ENCODE results near the gene EHD1. TPM values are rescaled to one million over a fixed set of nuclear protein-coding genes. Genes with fewer than 3 reads are reported as not detected.

EHD1 gene
- polyA plus RNA-seq, 2 donors: 16.1 to 28.7 TPM

DNA sequence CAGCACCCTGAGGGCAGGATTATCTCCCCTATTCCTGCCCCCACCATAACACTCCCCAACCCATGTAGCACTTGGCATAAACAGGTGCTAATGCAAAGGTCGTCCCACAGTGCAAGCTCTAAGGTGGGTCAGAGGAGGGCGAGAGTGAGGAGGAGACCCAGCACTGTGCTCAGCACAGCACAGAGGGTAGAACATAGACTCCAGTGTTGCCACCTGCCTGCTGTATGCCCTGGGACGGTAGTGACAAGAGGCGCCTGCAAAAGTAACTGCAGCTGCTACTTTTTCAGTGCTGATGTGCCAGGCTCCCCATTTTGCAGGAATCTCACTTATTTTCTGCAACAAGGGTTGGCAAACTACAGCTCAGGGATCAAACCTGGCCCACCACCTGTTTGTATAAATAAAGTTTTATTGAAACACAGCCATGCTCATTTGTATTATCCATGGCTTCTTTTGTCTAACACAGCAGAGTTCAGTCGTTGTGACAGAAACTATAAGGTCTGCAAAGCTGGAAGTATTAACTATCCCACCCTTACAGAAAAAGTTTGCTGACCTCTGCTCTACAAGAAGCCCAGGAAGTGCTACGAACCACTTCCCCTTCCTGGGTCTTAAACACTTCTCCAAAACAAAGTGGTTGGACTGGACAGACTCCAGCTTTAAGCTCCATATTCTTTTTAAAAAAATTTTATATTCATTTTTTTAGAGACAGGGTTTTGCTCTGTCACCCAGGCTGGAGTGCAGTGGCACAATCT lies 17.0 kb downstream of the EHD1 start:
- peak overlapping the region; percentile 1 to 86 for H3K27ac ChIP-seq (ENCODE audit: low read depth in 2 of 2, low read length in 1 of 2)
- no peaks in the 10 kb centered on the region for H3K9me3 ChIP-seq (ENCODE audit: control insufficient read depth in 2 of 2, insufficient read depth in 1 of 2, low read depth in 1 of 2, low read length in 1 of 2)
- peaks cover 24 to 42% of the 10 kb centered on the region in 2 donors for H3K4me1 ChIP-seq (ENCODE audit: control insufficient read depth in 2 of 2, insufficient read depth in 2 of 2, low read length in 1 of 2)
- H3K4me3 ChIP-seq (ENCODE audit: low read depth in 1 of 2, low read length in 2 of 2): no peak overlapping the region
- H3K27me3 ChIP-seq (ENCODE audit: control insufficient read depth in 1 of 2, insufficient read depth in 2 of 2, low read length in 2 of 2): no peaks in the 10 kb centered on the region
- WGBS, 2 donors: 81 to 83% methylated on average over 6 of the region's 6 CpGs
- peaks cover 0 to 17% of the 10 kb centered on the region in 2 donors for H3K36me3 ChIP-seq (ENCODE audit: control insufficient read depth in 2 of 2, insufficient read depth in 2 of 2, low read length in 1 of 2)

GRCh38 chr11:64859542-64860414 lies 18.6 kb downstream of the EHD1 start:
- H3K36me3 ChIP-seq (ENCODE audit: control insufficient read depth in 2 of 2, insufficient read depth in 2 of 2, low read length in 1 of 2): peaks cover 0 to 17% of the 10 kb centered on the region in 2 donors
- 84% methylated on average over 33 of the region's 33 CpGs for WGBS, 2 donors
- H3K27me3 ChIP-seq (ENCODE audit: control insufficient read depth in 1 of 2, insufficient read depth in 2 of 2, low read length in 2 of 2): no peaks in the 10 kb centered on the region
- H3K9me3 ChIP-seq (ENCODE audit: control insufficient read depth in 2 of 2, insufficient read depth in 1 of 2, low read depth in 1 of 2, low read length in 1 of 2): no peaks in the 10 kb centered on the region
- H3K27ac ChIP-seq (ENCODE audit: low read depth in 2 of 2, low read length in 1 of 2): peak overlapping the region; percentile 13 to 62
- peaks cover 33 to 48% of the 10 kb centered on the region in 2 donors for H3K4me1 ChIP-seq (ENCODE audit: control insufficient read depth in 2 of 2, insufficient read depth in 2 of 2, low read length in 1 of 2)
- no peak overlapping the region for H3K4me3 ChIP-seq (ENCODE audit: low read depth in 1 of 2, low read length in 2 of 2)

- peaks cover 0 to 26% of the 10 kb centered on the region in 2 donors for H3K36me3 ChIP-seq (ENCODE audit: control insufficient read depth in 2 of 2, insufficient read depth in 2 of 2, low read length in 1 of 2)
- peak overlapping the region; percentile 29 to 62 for H3K27ac ChIP-seq (ENCODE audit: low read depth in 2 of 2, low read length in 1 of 2)
- no peaks in the 10 kb centered on the region for H3K27me3 ChIP-seq (ENCODE audit: control insufficient read depth in 1 of 2, insufficient read depth in 2 of 2, low read length in 2 of 2)
- H3K9me3 ChIP-seq (ENCODE audit: control insufficient read depth in 2 of 2, insufficient read depth in 1 of 2, low read depth in 1 of 2, low read length in 1 of 2): no peaks in the 10 kb centered on the region
- H3K4me3 ChIP-seq (ENCODE audit: low read depth in 1 of 2, low read length in 2 of 2): no peak overlapping the region
- H3K4me1 ChIP-seq (ENCODE audit: control insufficient read depth in 2 of 2, insufficient read depth in 2 of 2, low read length in 1 of 2): peaks cover 37 to 50% of the 10 kb centered on the region in 2 donors
- 56 to 61% methylated on average over 19 of the region's 19 CpGs for WGBS, 2 donors
Measured at GRCh38 chr11:64858467-64859263, 19.8 kb downstream of the EHD1 start.

GRCh38 chr11:64857485-64857884 lies 20.9 kb downstream of the EHD1 start:
- 93 to 96% methylated on average over 6 of the region's 6 CpGs for WGBS, 2 donors
- Histone ChIP-seq H3K36me3 (ENCODE audit: control insufficient read depth in 2 of 2, insufficient read depth in 2 of 2, low read length in 1 of 2) (peaks cover 0 to 29% of the 10 kb centered on the region in 2 donors), H3K9me3 (ENCODE audit: control insufficient read depth in 2 of 2, insufficient read depth in 1 of 2, low read depth in 1 of 2, low read length in 1 of 2) (no peaks in the 10 kb centered on the region), H3K4me3 (ENCODE audit: low read depth in 1 of 2, low read length in 2 of 2) (no peak overlapping the region), H3K4me1 (ENCODE audit: control insufficient read depth in 2 of 2, insufficient read depth in 2 of 2, low read length in 1 of 2) (peaks cover 29 to 43% of the 10 kb centered on the region in 2 donors), H3K27me3 (ENCODE audit: control insufficient read depth in 1 of 2, insufficient read depth in 2 of 2, low read length in 2 of 2) (no peaks in the 10 kb centered on the region), H3K27ac (ENCODE audit: low read depth in 2 of 2, low read length in 1 of 2) (peak overlapping the region; percentile 33 to 66)

DNA sequence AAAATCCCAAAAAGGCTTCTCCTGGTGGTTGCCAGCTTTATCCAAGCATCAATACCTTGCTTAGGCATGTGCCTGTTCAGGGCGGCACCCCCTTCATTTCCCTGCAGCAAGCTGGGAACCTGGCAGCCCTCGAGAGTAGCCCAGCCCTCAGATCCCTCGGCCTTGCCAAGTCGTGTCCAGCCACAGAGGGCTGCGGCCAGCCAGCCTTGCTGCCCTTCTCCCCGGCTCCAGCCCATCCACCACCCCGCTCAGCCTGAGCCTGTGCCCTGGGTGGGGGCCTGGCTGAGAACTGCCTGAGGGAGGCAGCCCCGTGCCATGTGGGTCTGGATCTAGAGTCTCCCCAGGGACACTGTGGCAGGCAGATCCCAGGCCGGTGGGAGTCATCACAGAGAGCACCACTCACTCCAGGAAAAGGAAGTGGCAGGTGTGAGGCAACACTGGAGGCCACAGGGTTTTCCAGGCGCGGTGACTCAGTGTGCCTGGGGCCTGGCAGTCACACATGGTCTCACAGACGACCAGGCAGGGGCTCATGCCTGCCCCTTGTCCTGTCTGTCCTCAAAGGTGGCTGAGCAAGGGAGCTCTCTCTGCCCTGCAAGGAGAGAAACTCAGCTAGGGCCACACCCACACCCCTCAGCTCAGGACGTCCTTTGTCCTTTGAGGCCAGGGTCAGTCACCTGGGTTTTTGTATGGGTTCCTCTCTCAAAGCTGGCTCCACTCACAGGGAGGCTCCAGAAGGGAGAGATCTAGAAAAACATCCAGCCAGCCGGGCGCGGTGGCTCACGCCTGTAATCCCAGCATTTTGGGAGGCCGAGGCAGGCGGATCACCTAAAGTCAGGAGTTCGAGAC lies 21.8 kb downstream of the EHD1 start:
- Histone ChIP-seq H3K27ac (ENCODE audit: low read depth in 2 of 2, low read length in 1 of 2) (peak overlapping the region; percentile 83 to 96), H3K36me3 (ENCODE audit: control insufficient read depth in 2 of 2, insufficient read depth in 2 of 2, low read length in 1 of 2) (peaks cover 0 to 29% of the 10 kb centered on the region in 2 donors), H3K9me3 (ENCODE audit: control insufficient read depth in 2 of 2, insufficient read depth in 1 of 2, low read depth in 1 of 2, low read length in 1 of 2) (no peaks in the 10 kb centered on the region), H3K4me1 (ENCODE audit: control insufficient read depth in 2 of 2, insufficient read depth in 2 of 2, low read length in 1 of 2) (peaks cover 29 to 43% of the 10 kb centered on the region in 2 donors), H3K4me3 (ENCODE audit: low read depth in 1 of 2, low read length in 2 of 2) (no peak overlapping the region), H3K27me3 (ENCODE audit: control insufficient read depth in 1 of 2, insufficient read depth in 2 of 2, low read length in 2 of 2) (no peaks in the 10 kb centered on the region)
- WGBS, 2 donors: 46 to 57% methylated on average over 20 of the region's 20 CpGs

DNA sequence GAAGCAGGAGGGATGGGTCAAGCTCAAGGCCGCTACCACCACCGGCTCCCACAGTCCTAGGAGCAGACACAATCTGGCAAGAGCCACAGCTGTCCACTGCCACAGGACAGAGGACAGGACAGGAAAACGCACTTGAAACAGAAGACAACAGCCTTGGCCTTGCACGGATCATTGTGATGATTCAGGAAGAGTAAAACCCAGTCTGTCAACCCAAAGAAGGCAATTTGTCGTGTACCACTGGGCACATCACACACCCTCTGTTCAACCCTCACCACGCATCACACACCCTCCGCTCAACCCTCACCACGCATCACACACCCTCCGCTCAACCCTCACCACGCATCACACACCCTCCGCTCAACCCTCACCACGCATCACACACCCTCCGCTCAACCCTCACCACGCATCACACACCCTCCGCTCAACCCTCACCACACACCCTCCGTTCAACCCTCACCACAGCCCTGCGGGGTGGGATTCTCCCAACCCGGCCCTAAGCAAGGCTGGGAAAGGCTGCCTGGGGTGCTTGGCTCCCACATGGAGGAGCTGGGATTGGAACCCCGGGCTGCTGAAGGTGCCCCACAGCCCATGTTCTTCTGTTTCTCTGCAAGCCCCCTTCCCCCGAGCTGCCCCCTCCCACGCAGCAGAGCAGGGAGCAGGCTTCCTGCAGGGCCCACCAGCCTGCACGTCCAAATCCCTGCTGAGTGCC lies 22.7 kb downstream of the EHD1 start:
- H3K4me1 ChIP-seq (ENCODE audit: control insufficient read depth in 2 of 2, insufficient read depth in 2 of 2, low read length in 1 of 2): peaks cover 29 to 48% of the 10 kb centered on the region in 2 donors

GRCh38 chr11:64854534-64855502 lies 23.6 kb downstream of the EHD1 start:
- Histone ChIP-seq H3K4me3 (ENCODE audit: low read depth in 1 of 2, low read length in 2 of 2) (no peak overlapping the region), H3K27me3 (ENCODE audit: control insufficient read depth in 1 of 2, insufficient read depth in 2 of 2, low read length in 2 of 2) (no peaks in the 10 kb centered on the region), H3K27ac (ENCODE audit: low read depth in 2 of 2, low read length in 1 of 2) (peak overlapping the region; percentile 73 to 96), H3K36me3 (ENCODE audit: control insufficient read depth in 2 of 2, insufficient read depth in 2 of 2, low read length in 1 of 2) (peaks cover 0 to 25% of the 10 kb centered on the region in 2 donors), H3K4me1 (ENCODE audit: control insufficient read depth in 2 of 2, insufficient read depth in 2 of 2, low read length in 1 of 2) (peaks cover 29 to 48% of the 10 kb centered on the region in 2 donors), H3K9me3 (ENCODE audit: control insufficient read depth in 2 of 2, insufficient read depth in 1 of 2, low read depth in 1 of 2, low read length in 1 of 2) (no peaks in the 10 kb centered on the region)
- WGBS, 2 donors: 64 to 74% methylated on average over 45 of the region's 45 CpGs

More for the DNA sequence above, 22.7 kb downstream of the EHD1 start:
- Histone ChIP-seq H3K27ac (ENCODE audit: low read depth in 2 of 2, low read length in 1 of 2) (peak overlapping the region; percentile 83 to 96), H3K27me3 (ENCODE audit: control insufficient read depth in 1 of 2, insufficient read depth in 2 of 2, low read length in 2 of 2) (no peaks in the 10 kb centered on the region), H3K36me3 (ENCODE audit: control insufficient read depth in 2 of 2, insufficient read depth in 2 of 2, low read length in 1 of 2) (peaks cover 0 to 29% of the 10 kb centered on the region in 2 donors), H3K4me3 (ENCODE audit: low read depth in 1 of 2, low read length in 2 of 2) (no peak overlapping the region), H3K9me3 (ENCODE audit: control insufficient read depth in 2 of 2, insufficient read depth in 1 of 2, low read depth in 1 of 2, low read length in 1 of 2) (no peaks in the 10 kb centered on the region)
- WGBS, 2 donors: 70 to 72% methylated on average over 16 to 20 of the region's 22 CpGs
